Stomach (tissue), 4 donors: ENCODE measurements around the gene HNRNPR.

ENCODE experiments used
- EP300 ChIP-seq: sonication (generic); formaldehyde crosslinking; IDR thresholded peaks from one replicate; pipeline ENCODE4 v1.6.1; 2017; ENCODE audit warnings: antibody characterized with exemption
- POLR2A ChIP-seq, 4 donors: fragments of 450-650 bp; IDR thresholded peaks; one replicate each; pipeline ENCODE4 v1.6.1; 2016; ENCODE audit warnings: antibody characterized with exemption in 4 of 4, control low read depth in 2 of 4, mild to moderate bottlenecking in 1 of 4, moderate library complexity in 1 of 4
- POLR2AphosphoS5 ChIP-seq, 3 donors: sonication (generic); formaldehyde crosslinking; IDR thresholded peaks; one replicate each; pipeline ENCODE4 v1.6.1; 2016; ENCODE audit warnings: antibody characterized with exemption in 3 of 3
- TF ChIP-seq, protein P1 (sequence below), 7 experiments: fragments of 450-650 bp in 4 of 7; fragments of 200-600 bp in 3 of 7; sonication (generic) in 3 of 7; IDR thresholded peaks; one replicate each; pipeline ENCODE4 v1.5.1; 2016 to 2019; ENCODE audit warnings: antibody characterized with exemption in 7 of 7, control low read depth in 2 of 7, mild to moderate bottlenecking in 1 of 7

DNA sequence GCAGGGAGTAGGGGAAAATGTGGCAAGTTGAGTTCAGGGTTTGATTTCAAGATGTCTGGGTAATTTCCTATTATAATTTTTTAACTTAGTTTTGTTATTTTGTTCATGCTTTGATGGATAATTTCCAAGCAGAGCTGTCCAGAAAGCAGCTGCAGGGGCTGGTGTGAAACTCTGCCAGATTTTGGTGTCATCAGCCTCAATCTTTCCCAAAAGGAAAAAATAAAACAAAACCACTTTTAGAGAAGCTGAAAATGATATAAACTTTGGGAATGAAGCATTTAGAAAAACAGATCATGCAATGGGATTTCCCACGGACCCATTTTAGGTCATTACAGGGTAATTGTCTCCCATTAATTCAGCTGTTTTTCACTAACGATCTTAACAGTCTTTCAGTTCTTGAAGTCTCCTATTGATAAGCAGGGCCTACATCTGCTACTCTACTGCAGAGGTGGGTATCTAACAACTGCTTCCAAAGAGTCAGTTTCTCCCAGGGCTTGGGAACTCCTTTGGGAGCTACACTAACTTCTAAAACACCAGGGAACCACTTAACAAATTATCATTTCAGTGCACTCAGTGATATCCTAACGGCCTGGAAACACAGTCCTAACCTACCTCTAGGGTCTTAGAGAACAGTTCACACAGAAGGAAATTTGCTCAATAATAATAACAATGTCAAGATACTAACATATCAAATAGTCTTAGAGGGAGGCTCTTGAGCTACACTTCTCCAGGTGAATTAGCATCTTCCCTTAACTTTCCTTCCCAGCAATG lies 13.2 kb upstream of the HNRNPR start:
- TF ChIP-seq, protein P1, sequence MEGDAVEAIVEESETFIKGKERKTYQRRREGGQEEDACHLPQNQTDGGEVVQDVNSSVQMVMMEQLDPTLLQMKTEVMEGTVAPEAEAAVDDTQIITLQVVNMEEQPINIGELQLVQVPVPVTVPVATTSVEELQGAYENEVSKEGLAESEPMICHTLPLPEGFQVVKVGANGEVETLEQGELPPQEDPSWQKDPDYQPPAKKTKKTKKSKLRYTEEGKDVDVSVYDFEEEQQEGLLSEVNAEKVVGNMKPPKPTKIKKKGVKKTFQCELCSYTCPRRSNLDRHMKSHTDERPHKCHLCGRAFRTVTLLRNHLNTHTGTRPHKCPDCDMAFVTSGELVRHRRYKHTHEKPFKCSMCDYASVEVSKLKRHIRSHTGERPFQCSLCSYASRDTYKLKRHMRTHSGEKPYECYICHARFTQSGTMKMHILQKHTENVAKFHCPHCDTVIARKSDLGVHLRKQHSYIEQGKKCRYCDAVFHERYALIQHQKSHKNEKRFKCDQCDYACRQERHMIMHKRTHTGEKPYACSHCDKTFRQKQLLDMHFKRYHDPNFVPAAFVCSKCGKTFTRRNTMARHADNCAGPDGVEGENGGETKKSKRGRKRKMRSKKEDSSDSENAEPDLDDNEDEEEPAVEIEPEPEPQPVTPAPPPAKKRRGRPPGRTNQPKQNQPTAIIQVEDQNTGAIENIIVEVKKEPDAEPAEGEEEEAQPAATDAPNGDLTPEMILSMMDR (IDR thresholded peaks at IDR 0.05): no peak
- no peak for TF ChIP-seq EP300
- no peak for TF ChIP-seq POLR2A (IDR thresholded peaks at IDR 0.05)
- no peak for TF ChIP-seq POLR2AphosphoS5 (IDR thresholded peaks at IDR 0.05)
